ENCODE results near the gene REV3L. TPM values are rescaled to one million over a fixed set of nuclear protein-coding genes. Genes with fewer than 3 reads are reported as not detected.

Gene REV3L
- total and polyA plus RNA-seq, 4 donors, result 3.8 to 17.7 (median 11.2) TPM

- TF ChIP-seq CTCF (IDR thresholded peaks at IDR 0.05; ENCODE audit: low read depth, low read length, missing input control) (no peak), TAF1 (conservative IDR thresholded peaks at IDR 0.05) (no peak), FOXA2 (IDR thresholded peaks at IDR 0.05) (no peak), NR2F2 (IDR thresholded peaks at IDR 0.05) (no peak), HNF4A (conservative IDR thresholded peaks at IDR 0.05) (no peak), RXRA (IDR thresholded peaks at IDR 0.05) (no peak)
- TF ChIP-seq, protein P1, sequence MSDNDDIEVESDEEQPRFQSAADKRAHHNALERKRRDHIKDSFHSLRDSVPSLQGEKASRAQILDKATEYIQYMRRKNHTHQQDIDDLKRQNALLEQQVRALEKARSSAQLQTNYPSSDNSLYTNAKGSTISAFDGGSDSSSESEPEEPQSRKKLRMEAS (IDR thresholded peaks at IDR 0.05), result no peak
- TF ChIP-seq, protein P2, sequence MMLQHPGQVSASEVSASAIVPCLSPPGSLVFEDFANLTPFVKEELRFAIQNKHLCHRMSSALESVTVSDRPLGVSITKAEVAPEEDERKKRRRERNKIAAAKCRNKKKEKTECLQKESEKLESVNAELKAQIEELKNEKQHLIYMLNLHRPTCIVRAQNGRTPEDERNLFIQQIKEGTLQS (IDR thresholded peaks at IDR 0.05), result no peak
Measured at GRCh38 chr6:111486475-111486874, 3.5 kb upstream of the REV3L start (continued).

GRCh38 chr6:111485342-111485741 lies 2.3 kb upstream of the REV3L start:
- no peak overlapping the region for H3K4me3 ChIP-seq (ENCODE audit: low read depth in 1 of 3, low read length in 3 of 3)
- no peak for DNase-seq (ENCODE audit: low spot score)
- 94% methylated on average over 1 of the region's 1 CpG for WGBS
- no peaks in the 10 kb centered on the region for H3K27me3 ChIP-seq (ENCODE audit: control insufficient read depth in 4 of 4, insufficient read depth in 4 of 4, low read length in 3 of 4)
- no peak overlapping the region for H3K9ac ChIP-seq (ENCODE audit: low read depth in 1 of 2, low read length in 2 of 2)
- H3K27ac ChIP-seq (ENCODE audit: low read depth in 1 of 2, low read length in 2 of 2), result no peak overlapping the region
- H3K9me3 ChIP-seq (ENCODE audit: control insufficient read depth in 4 of 4, low read length in 3 of 4), result no peaks in the 10 kb centered on the region
- TF ChIP-seq RXRA (IDR thresholded peaks at IDR 0.05) (no peak), ZBTB33 (IDR thresholded peaks at IDR 0.05) (no peak), HNF4A (conservative IDR thresholded peaks at IDR 0.05) (no peak), CTCF (IDR thresholded peaks at IDR 0.05; ENCODE audit: low read depth, low read length, missing input control) (no peak), TAF1 (conservative IDR thresholded peaks at IDR 0.05) (no peak), YY1 (IDR thresholded peaks at IDR 0.05) (no peak), EGR1 (IDR thresholded peaks at IDR 0.05; ENCODE audit: low read depth in 2 of 2) (no peak), RAD21 (IDR thresholded peaks at IDR 0.05) (no peak), GABPA (IDR thresholded peaks at IDR 0.05 in 1 of 2, conservative IDR thresholded peaks at IDR 0.05 in 1 of 2) (no peak), NR2F2 (IDR thresholded peaks at IDR 0.05) (no peak), HNF4G (IDR thresholded peaks at IDR 0.05) (no peak), FOXA2 (IDR thresholded peaks at IDR 0.05) (no peak), REST (IDR thresholded peaks at IDR 0.05) (no peak), FOXA1 (IDR thresholded peaks at IDR 0.05) (no peak)
- TF ChIP-seq, protein P1 (IDR thresholded peaks at IDR 0.05), result no peak
- TF ChIP-seq, protein P2 (IDR thresholded peaks at IDR 0.05), result no peak
- peaks cover 0 to 14% (median 12%) of the 10 kb centered on the region in 4 donors for H3K4me1 ChIP-seq (ENCODE audit: control insufficient read depth in 4 of 4, insufficient read depth in 4 of 4, low read length in 3 of 4)
- no peaks in the 10 kb centered on the region for H3K36me3 ChIP-seq (ENCODE audit: control insufficient read depth in 4 of 4, insufficient read depth in 3 of 4, low read depth in 1 of 4, low read length in 3 of 4)
